ENCODE results near the gene ERGIC3. TPM values are rescaled to one million over a fixed set of nuclear protein-coding genes. Genes with fewer than 3 reads are reported as not detected.
A peak's percentile ranks its signal among the peaks of the same experiment; 100 is the strongest.

The ERGIC3 gene
- total and polyA plus RNA-seq, 11 donors, result 69.8 to 152 (median 101) TPM

- H3K4me1 ChIP-seq, result peaks cover 0 to 11% (median 5%) of the 10 kb centered on the region in 12 donors
- intact Hi-C loops (cut with DNase I), result no loop called here
- peak overlapping the region in 10 of 12 donors; percentile 2 to 69 (median 44) for H3K27ac ChIP-seq
- 80 to 88% (median 85%) methylated on average over 5 of the region's 5 CpGs for WGBS, 4 donors
- H3K27me3 ChIP-seq, result no peaks in the 10 kb centered on the region
- DNase-seq, result no peak
- TF ChIP-seq CTCF (IDR thresholded peaks at IDR 0.05) (no peak), POLR2A (IDR thresholded peaks at IDR 0.05) (no peak)
- H3K36me3 ChIP-seq, result peaks cover 0 to 99% (median 95%) of the 10 kb centered on the region in 9 donors
- no peaks in the 10 kb centered on the region for H3K9me3 ChIP-seq
- H3K4me3 ChIP-seq, result no peak overlapping the region
- ATAC-seq, result peak in 3 of 4 donors; percentile 15 to 47 (median 23)
Measured at GRCh38 chr20:35497320-35497719, 44.6 kb upstream of the ERGIC3 start.

DNA sequence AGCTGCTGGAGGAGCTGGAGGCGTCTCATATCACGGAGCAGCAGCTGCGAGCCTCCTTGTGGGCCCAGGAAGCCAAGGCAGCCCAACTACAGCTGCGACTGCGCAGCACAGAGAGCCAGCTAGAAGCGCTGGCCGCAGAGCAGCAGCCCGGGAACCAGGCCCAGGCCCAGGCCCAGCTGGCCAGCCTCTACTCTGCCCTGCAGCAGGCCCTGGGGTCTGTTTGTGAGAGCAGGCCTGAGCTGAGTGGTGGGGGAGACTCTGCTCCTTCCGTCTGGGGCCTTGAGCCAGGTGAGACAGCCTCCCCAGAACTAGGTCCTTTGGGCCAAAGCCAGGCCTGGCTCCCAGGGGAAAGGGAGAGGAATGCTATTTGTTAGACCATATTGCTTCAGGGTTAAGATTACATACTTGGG, 44.1 kb upstream of the ERGIC3 start:
- intact Hi-C loops (cut with DNase I), result no loop called here
- H3K4me3 ChIP-seq, result no peak overlapping the region
- H3K4me1 ChIP-seq, result peaks cover 0 to 11% (median 5%) of the 10 kb centered on the region in 12 donors
- peak overlapping the region in 7 of 12 donors; percentile 10 to 69 (median 43) for H3K27ac ChIP-seq
- peak in 2 of 12 donors; percentile 16 to 29 for TF ChIP-seq CTCF (IDR thresholded peaks at IDR 0.05)
- TF ChIP-seq POLR2A (IDR thresholded peaks at IDR 0.05), result no peak
- ATAC-seq (peak; percentile 82 to 96 (median 92)), DNase-seq (peak; percentile 73 to 84 (median 81))
- no peaks in the 10 kb centered on the region for H3K27me3 ChIP-seq
- peaks cover 0 to 100% (median 95%) of the 10 kb centered on the region in 9 donors for H3K36me3 ChIP-seq
- 68 to 90% (median 82%) methylated on average over 6 to 9 of the region's 9 CpGs for WGBS, 4 donors
- H3K9me3 ChIP-seq, result no peaks in the 10 kb centered on the region

DNA sequence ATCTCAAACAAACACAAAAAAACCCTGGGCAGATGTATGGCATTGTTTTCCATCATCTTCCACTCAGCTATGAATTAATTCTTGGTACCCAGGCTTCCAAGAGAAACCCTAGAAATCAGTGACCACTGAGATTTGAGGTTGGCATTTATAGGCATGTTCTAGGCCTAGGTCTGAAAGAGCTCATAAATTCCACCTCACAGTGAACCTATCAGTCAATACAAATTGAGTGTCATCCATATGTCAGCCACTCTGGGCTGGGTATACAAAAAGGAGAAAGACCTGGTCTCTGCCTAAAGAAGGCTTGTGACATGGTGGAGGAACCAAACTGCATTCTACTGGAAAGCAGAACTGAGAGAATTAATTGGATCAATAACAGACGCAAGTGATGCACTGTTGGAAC, 42.6 kb upstream of the ERGIC3 start:
- no peak for ATAC-seq
- intact Hi-C loops (cut with DNase I), result no loop called here
- Histone ChIP-seq H3K36me3 (peaks cover 0 to 100% (median 95%) of the 10 kb centered on the region in 9 donors), H3K4me3 (no peak overlapping the region), H3K27ac (no peak overlapping the region), H3K9me3 (no peaks in the 10 kb centered on the region), H3K4me1 (peaks cover 0 to 20% (median 5%) of the 10 kb centered on the region in 12 donors), H3K27me3 (no peaks in the 10 kb centered on the region)
- DNase-seq, result no peak
- WGBS, 4 donors, result 87 to 100% (median 93%) methylated on average over 1 of the region's 1 CpG
- TF ChIP-seq CTCF (IDR thresholded peaks at IDR 0.05) (no peak), POLR2A (IDR thresholded peaks at IDR 0.05) (no peak)

- Histone ChIP-seq H3K4me3 (no peak overlapping the region), H3K27me3 (no peaks in the 10 kb centered on the region), H3K27ac (no peak overlapping the region), H3K36me3 (peaks cover 0 to 100% (median 80%) of the 10 kb centered on the region in 9 donors), H3K9me3 (no peaks in the 10 kb centered on the region), H3K4me1 (peaks cover 0 to 13% (median under 1%) of the 10 kb centered on the region in 12 donors)
- intact Hi-C loops (cut with DNase I), result no loop called here
- no peak for TF ChIP-seq CTCF (IDR thresholded peaks at IDR 0.05)
- no peak for TF ChIP-seq POLR2A (IDR thresholded peaks at IDR 0.05)
- WGBS, 4 donors, result 82 to 92% (median 85%) methylated on average over 8 of the region's 8 CpGs
- DNase-seq (peak in 1 of 5 donors; percentile 12), ATAC-seq (no peak)
Measured at GRCh38 chr20:35502352-35502751, 39.5 kb upstream of the ERGIC3 start.

All from heart left ventricle (tissue), 16 donors.